ENCODE data around the gene DDOST. TPM values are rescaled to one million over a fixed set of nuclear protein-coding genes. Genes with fewer than 3 reads are reported as not detected.
A peak's percentile ranks its signal among the peaks of the same experiment; 100 is the strongest.

DDOST gene
- total RNA-seq, 1 donor from 2014 or later, result 142 TPM

DNA sequence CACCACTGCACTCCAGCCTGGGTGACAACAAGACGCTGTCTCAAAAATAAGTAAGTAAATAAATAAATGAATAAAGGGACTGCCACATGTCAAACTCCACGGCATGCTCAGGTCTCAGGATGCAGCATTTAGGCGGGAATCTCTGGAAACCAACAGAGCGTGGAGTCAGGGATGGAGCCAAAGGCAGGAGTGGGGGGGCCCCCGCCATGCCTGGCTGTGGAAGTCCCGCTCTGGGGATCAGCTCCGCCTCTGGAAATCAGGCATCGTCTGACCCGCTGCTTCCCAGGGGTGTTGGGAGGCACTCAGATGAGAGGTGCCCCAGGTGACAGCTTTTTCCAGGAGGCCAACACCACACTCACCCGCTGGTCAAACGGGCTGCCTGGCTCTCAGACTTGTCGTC, 36.4 kb upstream of the DDOST start:
- no peaks in the 10 kb centered on the region for H3K27me3 ChIP-seq

DNA sequence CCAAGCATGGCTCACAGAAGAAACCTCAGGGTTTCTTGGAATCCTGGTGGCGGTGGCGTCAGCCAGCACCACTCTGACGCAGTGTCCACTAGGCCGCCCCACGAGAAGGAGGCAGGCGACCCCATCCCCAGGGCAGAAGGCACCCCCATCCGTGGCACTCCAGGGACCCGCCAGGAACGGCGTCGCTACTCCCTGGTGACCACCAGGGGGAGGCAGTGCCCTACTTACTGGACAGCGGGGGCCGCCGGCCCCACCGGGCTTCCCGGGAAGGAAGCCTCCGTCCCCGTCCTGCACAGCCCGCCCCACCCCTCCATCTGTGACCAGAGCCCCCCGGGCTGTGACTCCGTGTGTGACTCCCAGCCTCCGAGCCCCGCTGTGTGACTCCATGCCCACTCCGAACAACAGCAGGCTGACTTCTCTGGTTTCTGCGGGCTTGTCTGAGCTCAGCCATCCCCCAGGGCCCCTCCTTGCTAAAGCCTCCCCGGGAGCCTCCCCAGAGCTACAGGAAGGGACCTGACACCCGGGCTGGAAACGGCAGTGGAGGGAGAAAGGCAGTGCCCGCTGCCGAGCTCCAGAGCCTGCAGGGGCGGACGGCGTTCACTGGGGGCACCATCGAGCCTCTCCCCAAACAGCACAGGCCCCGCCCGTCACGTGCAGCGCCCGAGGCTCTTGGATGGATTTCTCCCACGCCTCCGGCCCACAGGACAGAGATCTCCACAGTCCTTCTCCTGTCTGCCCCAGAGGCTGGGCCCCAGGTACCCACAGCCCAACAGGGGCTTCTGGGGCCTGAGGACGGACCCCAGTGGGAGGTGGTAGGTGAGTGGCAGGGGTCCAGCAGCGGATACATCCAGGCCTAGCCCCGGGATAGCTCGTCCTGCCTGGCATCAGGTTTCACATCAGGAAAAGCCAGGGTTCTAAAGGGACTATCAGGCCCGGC, 35.5 kb upstream of the DDOST start:
- peak overlapping the region; percentile 74 to 84 for H3K27ac ChIP-seq
- H3K27me3 ChIP-seq, result no peaks in the 10 kb centered on the region
- peak; percentile 46 to 91 for DNase-seq (ENCODE audit: low spot score in 2 of 2)
- TF ChIP-seq, protein P1, sequence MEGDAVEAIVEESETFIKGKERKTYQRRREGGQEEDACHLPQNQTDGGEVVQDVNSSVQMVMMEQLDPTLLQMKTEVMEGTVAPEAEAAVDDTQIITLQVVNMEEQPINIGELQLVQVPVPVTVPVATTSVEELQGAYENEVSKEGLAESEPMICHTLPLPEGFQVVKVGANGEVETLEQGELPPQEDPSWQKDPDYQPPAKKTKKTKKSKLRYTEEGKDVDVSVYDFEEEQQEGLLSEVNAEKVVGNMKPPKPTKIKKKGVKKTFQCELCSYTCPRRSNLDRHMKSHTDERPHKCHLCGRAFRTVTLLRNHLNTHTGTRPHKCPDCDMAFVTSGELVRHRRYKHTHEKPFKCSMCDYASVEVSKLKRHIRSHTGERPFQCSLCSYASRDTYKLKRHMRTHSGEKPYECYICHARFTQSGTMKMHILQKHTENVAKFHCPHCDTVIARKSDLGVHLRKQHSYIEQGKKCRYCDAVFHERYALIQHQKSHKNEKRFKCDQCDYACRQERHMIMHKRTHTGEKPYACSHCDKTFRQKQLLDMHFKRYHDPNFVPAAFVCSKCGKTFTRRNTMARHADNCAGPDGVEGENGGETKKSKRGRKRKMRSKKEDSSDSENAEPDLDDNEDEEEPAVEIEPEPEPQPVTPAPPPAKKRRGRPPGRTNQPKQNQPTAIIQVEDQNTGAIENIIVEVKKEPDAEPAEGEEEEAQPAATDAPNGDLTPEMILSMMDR (IDR thresholded peaks at IDR 0.05), result peak; percentile 75 to 91 (median 78)
- no peaks in the 10 kb centered on the region for H3K9me3 ChIP-seq
- H3K4me1 ChIP-seq, result peaks cover 0 to 2% of the 10 kb centered on the region in 2 donors
- H3K4me3 ChIP-seq, result peak overlapping the region; percentile 67 to 76
- no peaks in the 10 kb centered on the region for H3K36me3 ChIP-seq
- intact Hi-C loops (cut with DNase I), result loop anchor here (1.0 to 10.0 kb wide), 4 partner anchors 37 to 499 kb away; partner anchors contain the start of gene HP1BP3

More for the DNA sequence above, 36.4 kb upstream of the DDOST start:
- Histone ChIP-seq H3K27ac (peak overlapping the region in 1 of 2 donors; percentile 74), H3K36me3 (no peaks in the 10 kb centered on the region), H3K9me3 (no peaks in the 10 kb centered on the region), H3K4me3 (peak overlapping the region in 1 of 2 donors; percentile 67), H3K4me1 (peaks cover 0 to 2% of the 10 kb centered on the region in 2 donors)
- DNase-seq (ENCODE audit: low spot score in 2 of 2), result no peak
- intact Hi-C loops (cut with DNase I), result loop anchor here (5.0 to 10.0 kb wide), 2 partner anchors 90 to 297 kb away; partner anchors contain the start of gene HP1BP3
- TF ChIP-seq, protein P1 (IDR thresholded peaks at IDR 0.05), result no peak

DNA sequence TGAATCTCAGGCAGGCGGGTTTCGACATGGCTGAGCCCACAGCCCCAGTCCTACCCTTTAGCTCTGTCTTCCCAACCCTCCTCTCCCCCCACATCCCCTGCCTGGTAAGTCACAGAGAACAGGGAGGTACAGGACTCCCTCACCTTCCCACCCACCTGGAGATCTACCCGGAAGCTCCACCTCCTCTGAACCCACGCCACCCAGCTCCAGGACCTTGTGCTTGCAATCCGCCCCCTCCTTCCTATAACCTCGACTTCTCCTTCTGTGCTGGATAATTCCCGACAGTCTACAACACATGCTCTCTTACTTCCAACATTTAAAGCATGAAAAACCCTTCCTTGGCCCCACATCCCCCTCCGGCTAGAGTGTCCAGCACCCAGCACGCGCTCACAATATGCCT, 34.3 kb upstream of the DDOST start:
- Histone ChIP-seq H3K4me3 (no peak overlapping the region), H3K4me1 (peaks cover 0 to 2% of the 10 kb centered on the region in 2 donors), H3K9me3 (no peaks in the 10 kb centered on the region), H3K27ac (no peak overlapping the region), H3K27me3 (no peaks in the 10 kb centered on the region), H3K36me3 (no peaks in the 10 kb centered on the region)
- DNase-seq (ENCODE audit: low spot score in 2 of 2), result no peak
- TF ChIP-seq, protein P1 (IDR thresholded peaks at IDR 0.05), result no peak
- intact Hi-C loops (cut with DNase I), result loop anchor here (5.0 to 10.0 kb wide), 2 partner anchors 92 to 299 kb away; partner anchors contain the start of gene HP1BP3

DNA sequence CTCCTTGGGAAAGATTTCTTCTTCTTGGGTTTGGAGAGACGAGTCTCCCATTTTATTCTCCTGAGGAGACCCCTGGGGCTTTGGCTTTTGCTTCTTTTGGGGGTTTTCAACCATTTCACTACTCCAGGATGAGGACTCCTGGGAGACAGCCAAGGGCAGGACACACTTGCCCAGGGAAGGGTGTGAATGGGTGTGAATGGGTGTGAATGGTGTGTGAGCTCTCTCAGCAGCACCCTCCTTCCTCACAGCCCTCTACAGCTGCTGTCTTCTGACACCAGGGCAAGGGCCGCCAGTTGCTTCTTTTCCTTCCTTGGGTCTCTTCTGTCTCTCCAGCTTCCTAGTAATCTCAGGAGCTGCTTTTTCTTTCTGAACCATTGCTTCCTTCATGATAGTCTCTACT, 32.5 kb upstream of the DDOST start:
- no peak for DNase-seq (ENCODE audit: low spot score in 2 of 2)
- peaks cover 0 to 2% of the 10 kb centered on the region in 2 donors for H3K4me1 ChIP-seq
- H3K27me3 ChIP-seq, result no peaks in the 10 kb centered on the region
- no peak overlapping the region for H3K4me3 ChIP-seq
- H3K36me3 ChIP-seq, result no peaks in the 10 kb centered on the region
- H3K27ac ChIP-seq, result no peak overlapping the region
- intact Hi-C loops (cut with DNase I), result loop anchor here (10.0 kb wide), 1 partner anchor 301 kb away; no protein-coding TSS in a partner anchor
- TF ChIP-seq, protein P1 (IDR thresholded peaks at IDR 0.05), result no peak
- H3K9me3 ChIP-seq, result no peaks in the 10 kb centered on the region

DNA sequence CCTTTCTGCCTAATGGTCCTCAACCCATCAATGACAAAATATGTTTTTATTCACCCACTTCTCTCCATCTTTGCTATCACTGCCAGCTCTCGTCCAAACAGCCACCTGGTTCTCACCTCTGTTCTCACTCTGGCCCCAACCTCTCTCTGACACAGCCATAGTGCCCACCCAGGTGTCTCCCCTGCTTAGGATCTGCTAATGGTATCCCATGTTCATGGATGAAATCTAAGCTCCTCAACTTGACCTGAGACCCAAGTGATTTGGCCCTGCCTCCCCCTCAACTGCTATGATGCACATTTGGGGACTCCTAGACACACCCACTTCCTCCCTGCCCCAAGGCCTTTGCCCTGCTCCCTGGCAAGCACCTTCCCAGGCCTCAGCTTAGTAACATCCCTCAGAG, 30.7 kb upstream of the DDOST start:
- Histone ChIP-seq H3K4me3 (no peak overlapping the region), H3K9me3 (no peaks in the 10 kb centered on the region), H3K27me3 (no peaks in the 10 kb centered on the region), H3K4me1 (no peaks in the 10 kb centered on the region), H3K36me3 (no peaks in the 10 kb centered on the region), H3K27ac (no peak overlapping the region)
- TF ChIP-seq, protein P1 (IDR thresholded peaks at IDR 0.05), result no peak
- intact Hi-C loops (cut with DNase I), result loop anchor here (10.0 kb wide), 1 partner anchor 303 kb away; no protein-coding TSS in a partner anchor
- DNase-seq (ENCODE audit: low spot score in 2 of 2), result no peak
